Neural crest cell (in vitro differentiated cells): Measurements from ENCODE around the gene C2. TPM values are rescaled to one million over a fixed set of nuclear protein-coding genes. Genes with fewer than 3 reads are reported as not detected.

Source experiments
- DNase-seq: peaks from one replicate; pipeline ENCODE4 v3.0.0; 2021; ENCODE audit warnings: low read depth, mixed read lengths, low spot score
- H3K27ac Mint-ChIP-seq: one replicate; pipeline ENCODE4 v1.8.0; 2021; ENCODE audit warnings: mild to moderate bottlenecking, mixed read lengths; ENCODE audit not compliant: unreplicated experiment
- H3K27me3 Mint-ChIP-seq: 2 replicates; pipeline ENCODE4 v1.8.0; 2021; ENCODE audit warnings: low read depth, mild to moderate bottlenecking, mixed read lengths
- H3K36me3 Mint-ChIP-seq: 2 replicates; pipeline ENCODE4 v1.8.0; 2021; ENCODE audit warnings: low read depth, mild to moderate bottlenecking, mixed read lengths
- H3K4me1 Mint-ChIP-seq: 2 replicates; pipeline ENCODE4 v1.8.0; 2021; ENCODE audit warnings: mixed read lengths
- H3K4me3 Mint-ChIP-seq: one replicate; pipeline ENCODE4 v1.8.0; 2021; ENCODE audit warnings: mild to moderate bottlenecking, mixed read lengths
- H3K9me3 Mint-ChIP-seq: 2 replicates; pipeline ENCODE4 v1.8.0; 2021; ENCODE audit warnings: mixed read lengths
- CTCF ChIP-seq: fragments of 200-600 bp; sonication (generic); conservative IDR thresholded peaks from 2 replicates; pipeline ENCODE4 v1.5.0; 2021; ENCODE audit warnings: antibody characterized with exemption, mild to moderate bottlenecking
- total RNA-seq: library from RNA; stranded (reverse); gene quantifications from 2 replicates; pipeline ENCODE4 v1.2.1, GENCODE V29; 2021

Gene C2
- total RNA-seq, 1 donor from 2014 or later = 0.35 TPM

- peaks cover 55% of the 10 kb centered on the region for H3K27me3 Mint-ChIP-seq
- TF ChIP-seq CTCF = no peak
- H3K36me3 Mint-ChIP-seq = peaks cover 4% of the 10 kb centered on the region
- no peak within 1 kb of the TSS for H3K4me3 Mint-ChIP-seq
- H3K27ac Mint-ChIP-seq = no peak within 1 kb of the TSS
- no peaks in the 10 kb centered on the region for H3K4me1 Mint-ChIP-seq
- H3K9me3 Mint-ChIP-seq = peaks cover 3% of the 10 kb centered on the region
- DNase-seq = no peak
Measured at GRCh38 chr6:31945507-31946369, 18.2 kb downstream of the C2 start, which contains the start of gene CFB. Gene CFB, plus strand, starts transcription at chr6:31946095. Its CDS starts 127 bp downstream, at chr6:31946222.

GRCh38 chr6:31946370-31946885, 18.9 kb downstream of the C2 start:
- Mint-ChIP-seq H3K4me3 (no peak overlapping the region), H3K27me3 (peaks cover 55% of the 10 kb centered on the region), H3K4me1 (no peaks in the 10 kb centered on the region), H3K9me3 (peaks cover 3% of the 10 kb centered on the region), H3K36me3 (peaks cover 4% of the 10 kb centered on the region), H3K27ac (no peak overlapping the region)
- no peak for TF ChIP-seq CTCF
- no peak for DNase-seq

- no peak for DNase-seq
- no peaks in the 10 kb centered on the region for H3K4me1 Mint-ChIP-seq
- H3K9me3 Mint-ChIP-seq = peaks cover 3% of the 10 kb centered on the region
- H3K27ac Mint-ChIP-seq = no peak overlapping the region
- H3K27me3 Mint-ChIP-seq = peaks cover 53% of the 10 kb centered on the region
- no peak overlapping the region for H3K4me3 Mint-ChIP-seq
- no peak for TF ChIP-seq CTCF
- peaks cover 4% of the 10 kb centered on the region for H3K36me3 Mint-ChIP-seq
Measured at GRCh38 chr6:31947070-31947675, 19.7 kb downstream of the C2 start.

- Mint-ChIP-seq H3K27ac (no peak overlapping the region), H3K4me1 (no peaks in the 10 kb centered on the region), H3K4me3 (peak overlapping the region; percentile 63), H3K9me3 (peaks cover 3% of the 10 kb centered on the region), H3K27me3 (peaks cover 47% of the 10 kb centered on the region), H3K36me3 (peaks cover 7% of the 10 kb centered on the region)
- TF ChIP-seq CTCF = no peak
- DNase-seq = no peak
Measured at GRCh38 chr6:31947864-31948263, 20.3 kb downstream of the C2 start.

GRCh38 chr6:31948306-31948705, 20.8 kb downstream of the C2 start:
- Mint-ChIP-seq H3K4me1 (no peaks in the 10 kb centered on the region), H3K9me3 (peaks cover 3% of the 10 kb centered on the region), H3K36me3 (peaks cover 10% of the 10 kb centered on the region), H3K27ac (no peak overlapping the region), H3K4me3 (no peak overlapping the region), H3K27me3 (peaks cover 47% of the 10 kb centered on the region)
- no peak for TF ChIP-seq CTCF
- no peak for DNase-seq
